NCI-H1694 (cell line): ENCODE results near the gene CASQ1.
A peak's percentile ranks its signal among the peaks of the same experiment; 100 is the strongest.

Source experiments
- DNase-seq: peaks from one replicate; lab custom pipeline; 2025; lab: John Stamatoyannopoulos, UW

Gene CASQ1

GRCh38 chr1:160205242-160206035, 15.1 kb downstream of the CASQ1 start, which contains the start of gene PEA15:
Gene PEA15 (plus strand): TSS chr1:160205384. CDS start chr1:160211545, 6,161 bp downstream.
- DNase-seq, result no peak

GRCh38 chr1:160206036-160206389, 15.6 kb downstream of the CASQ1 start:
- DNase-seq, result no peak

- DNase-seq, result no peak
Measured at GRCh38 chr1:160206421-160207117, 16.2 kb downstream of the CASQ1 start.

GRCh38 chr1:160207118-160207650, 16.8 kb downstream of the CASQ1 start:
- no peak for DNase-seq

- DNase-seq, result no peak
Measured at GRCh38 chr1:160207771-160208556, 17.6 kb downstream of the CASQ1 start.

- no peak for DNase-seq
Measured at GRCh38 chr1:160208557-160209320, 18.4 kb downstream of the CASQ1 start.

- no peak for DNase-seq
Measured at GRCh38 chr1:160209321-160210046, 19.1 kb downstream of the CASQ1 start.

GRCh38 chr1:160210561-160210960, 20.2 kb downstream of the CASQ1 start:
- DNase-seq, result no peak

- no peak for DNase-seq
Measured at GRCh38 chr1:160211046-160211790, 20.8 kb downstream of the CASQ1 start.

GRCh38 chr1:160214481-160215140, 24.2 kb downstream of the CASQ1 start:
- DNase-seq, result no peak

- DNase-seq, result no peak
Measured at GRCh38 chr1:160216301-160216700, 25.9 kb downstream of the CASQ1 start.

- DNase-seq, result no peak
Measured at GRCh38 chr1:160217481-160218051, 27.2 kb downstream of the CASQ1 start.

GRCh38 chr1:160219062-160219929, 28.9 kb downstream of the CASQ1 start:
- DNase-seq, result peak; percentile 28

GRCh38 chr1:160220301-160220700, 29.9 kb downstream of the CASQ1 start:
- DNase-seq, result no peak

GRCh38 chr1:160221089-160221488, 30.7 kb downstream of the CASQ1 start:
- no peak for DNase-seq

- DNase-seq, result no peak
Measured at GRCh38 chr1:160222546-160222945, 32.2 kb downstream of the CASQ1 start.

GRCh38 chr1:160224606-160225005, 34.2 kb downstream of the CASQ1 start:
- DNase-seq, result no peak

GRCh38 chr1:160225345-160225744, 35.0 kb downstream of the CASQ1 start:
- DNase-seq, result no peak
